Measurements from ENCODE around the gene EDIL3.

EDIL3 gene

DNA sequence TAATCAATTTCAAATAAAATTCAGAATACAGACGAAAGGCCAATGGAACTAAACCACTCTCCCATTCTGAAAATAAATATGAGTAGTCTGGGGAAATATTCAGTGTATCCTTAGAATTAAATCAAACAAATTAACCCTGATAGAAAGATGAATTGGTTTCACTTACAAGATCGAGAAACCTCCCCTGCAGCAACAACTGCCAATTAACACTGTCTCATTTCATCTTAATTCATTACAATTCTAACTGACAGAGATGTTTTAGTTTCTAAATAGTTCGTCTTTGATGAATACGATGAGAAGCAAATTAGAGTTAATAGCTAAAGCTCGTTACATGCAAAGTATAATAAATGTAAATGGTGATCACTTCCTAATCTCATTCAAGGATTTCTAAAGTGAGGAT is 247.1 kb downstream of the EDIL3 start:
- H3K27ac ChIP-seq = no peak overlapping the region
- no peak overlapping the region for H3K9ac ChIP-seq (ENCODE audit: insufficient read length)
- TF ChIP-seq POLR2AphosphoS5 (IDR thresholded peaks at IDR 0.05; ENCODE audit: borderline replicate concordance, low read depth, low read length) (no peak), FOXP2 (optimal IDR thresholded peaks at IDR 0.05; ENCODE audit: control extremely low read depth, extremely low read length, insufficient read depth) (no peak)
- no peaks in the 10 kb centered on the region for H3K36me3 ChIP-seq (ENCODE audit: insufficient read depth, low read length)
- no peaks in the 10 kb centered on the region for H3K9me3 ChIP-seq (ENCODE audit: low read depth, low read length)
- H3K4me3 ChIP-seq = no peak overlapping the region
- DNase-seq (ENCODE audit: low read depth, low spot score) = no peak

DNA sequence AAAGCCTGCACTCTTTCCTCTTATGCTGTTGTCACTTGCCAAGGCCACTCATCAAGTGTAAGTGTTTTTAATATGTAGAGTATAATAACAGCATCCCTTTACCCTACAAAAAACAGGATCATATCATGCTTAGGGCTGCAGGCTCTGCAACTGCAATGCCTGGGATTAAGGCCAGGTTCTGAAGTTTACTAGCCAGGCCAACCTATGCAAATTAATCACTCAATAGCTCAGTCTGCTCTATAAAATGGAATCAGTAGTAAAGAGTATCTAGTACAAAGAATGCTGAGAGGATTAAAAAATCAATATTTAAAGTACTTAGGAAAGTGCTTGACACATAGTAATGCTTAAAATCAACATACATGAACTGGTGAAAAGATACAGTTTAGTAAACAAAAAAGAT is 253.3 kb downstream of the EDIL3 start:
- no peak for DNase-seq (ENCODE audit: low read depth, low spot score)

DNA sequence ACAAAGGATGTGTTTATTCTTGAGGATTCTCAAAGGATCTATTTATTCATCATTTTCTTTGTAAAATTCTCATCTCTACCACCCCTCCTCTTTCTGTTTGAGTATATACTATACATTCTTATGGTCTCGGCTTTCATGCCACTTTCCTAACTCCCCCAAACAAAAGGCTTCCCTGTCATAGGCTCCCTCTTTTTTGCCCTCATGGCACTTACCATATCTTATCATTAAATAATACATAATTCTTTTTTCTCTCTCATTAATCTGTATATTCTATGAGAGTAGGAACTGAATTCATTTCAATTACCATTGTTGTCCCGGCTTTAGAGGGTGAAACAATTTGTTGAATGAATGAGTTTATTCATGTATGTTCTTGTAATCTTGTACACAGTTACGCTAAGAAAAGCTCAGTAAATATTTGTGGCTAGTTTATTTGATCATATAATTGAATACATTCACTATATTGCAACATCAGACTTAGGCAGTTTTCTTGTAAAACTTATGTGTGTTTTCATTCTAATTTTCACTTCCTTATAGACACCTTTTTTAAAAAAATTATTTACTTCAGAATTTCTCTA is 254.6 kb downstream of the EDIL3 start:
- no peaks in the 10 kb centered on the region for H3K36me3 ChIP-seq (ENCODE audit: insufficient read depth, low read length)
- no peak overlapping the region for H3K27ac ChIP-seq
- TF ChIP-seq POLR2AphosphoS5 (IDR thresholded peaks at IDR 0.05; ENCODE audit: borderline replicate concordance, low read depth, low read length) (no peak), EZH2 (IDR thresholded peaks at IDR 0.05) (no peak)
- no peak for DNase-seq (ENCODE audit: low read depth, low spot score)
- H3K4me3 ChIP-seq = no peak overlapping the region
- no peaks in the 10 kb centered on the region for H3K9me3 ChIP-seq (ENCODE audit: low read depth, low read length)
- H3K9ac ChIP-seq (ENCODE audit: insufficient read length) = no peak overlapping the region

More for the DNA sequence above, 253.3 kb downstream of the EDIL3 start:
- no peaks in the 10 kb centered on the region for H3K36me3 ChIP-seq (ENCODE audit: insufficient read depth, low read length)
- no peak overlapping the region for H3K9ac ChIP-seq (ENCODE audit: insufficient read length)
- TF ChIP-seq POLR2AphosphoS5 (IDR thresholded peaks at IDR 0.05; ENCODE audit: borderline replicate concordance, low read depth, low read length) = no peak
- no peak for TF ChIP-seq FOXP2 (optimal IDR thresholded peaks at IDR 0.05; ENCODE audit: control extremely low read depth, extremely low read length, insufficient read depth)
- no peak for TF ChIP-seq EZH2 (IDR thresholded peaks at IDR 0.05)
- H3K9me3 ChIP-seq (ENCODE audit: low read depth, low read length) = no peaks in the 10 kb centered on the region
- no peak overlapping the region for H3K27ac ChIP-seq
- no peak overlapping the region for H3K4me3 ChIP-seq

DNA sequence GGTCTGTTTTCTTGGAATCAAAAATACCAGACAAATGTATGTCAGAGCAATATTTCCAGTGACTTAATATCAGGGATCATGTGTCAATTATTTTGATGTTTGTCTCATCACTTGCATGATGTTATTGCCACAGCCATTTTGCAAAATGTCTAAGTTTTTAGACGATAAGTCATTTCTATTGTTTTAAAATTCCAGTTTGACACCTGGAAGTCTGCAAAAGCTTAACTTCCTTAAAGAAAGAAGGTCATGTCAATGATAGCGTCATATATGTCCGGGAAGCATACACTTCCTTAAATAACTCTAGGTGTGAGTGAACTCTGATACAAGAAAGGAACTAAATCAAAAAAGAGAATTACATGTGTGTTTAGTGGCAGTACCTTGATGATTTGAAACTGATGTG is 259.5 kb downstream of the EDIL3 start:
- Histone ChIP-seq H3K4me3 (no peak overlapping the region), H3K27ac (no peak overlapping the region), H3K36me3 (ENCODE audit: insufficient read depth, low read length) (no peaks in the 10 kb centered on the region), H3K9ac (ENCODE audit: insufficient read length) (no peak overlapping the region), H3K9me3 (ENCODE audit: low read depth, low read length) (no peaks in the 10 kb centered on the region)
- TF ChIP-seq POLR2AphosphoS5 (IDR thresholded peaks at IDR 0.05; ENCODE audit: borderline replicate concordance, low read depth, low read length) = no peak
- no peak for TF ChIP-seq FOXP2 (optimal IDR thresholded peaks at IDR 0.05; ENCODE audit: control extremely low read depth, extremely low read length, insufficient read depth)
- TF ChIP-seq EZH2 (IDR thresholded peaks at IDR 0.05) = no peak
- no peak for DNase-seq (ENCODE audit: low read depth, low spot score)

DNA sequence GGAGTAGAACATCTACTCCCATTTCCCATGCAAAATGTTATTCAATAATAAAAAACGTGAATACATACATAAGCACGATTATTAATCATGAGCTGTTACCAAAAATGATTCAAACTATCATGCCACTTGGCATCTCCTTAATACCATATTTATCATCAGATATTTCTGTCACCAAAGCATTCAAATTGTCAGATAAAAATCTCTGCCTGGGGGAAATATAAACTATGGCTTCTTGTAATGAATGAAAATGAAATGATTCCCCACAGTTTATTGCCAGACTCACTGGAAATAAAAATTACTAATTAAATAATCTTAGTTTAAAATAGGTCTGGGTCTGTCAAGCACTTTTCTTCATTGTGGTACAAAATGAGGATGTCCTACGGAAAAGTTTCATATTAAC is 265.4 kb downstream of the EDIL3 start:
- Histone ChIP-seq H3K4me3 (peak overlapping the region; percentile 58), H3K27ac (peak overlapping the region; percentile 44; the same call in 1 of the 2 replicates), H3K9ac (ENCODE audit: insufficient read length) (no peak overlapping the region), H3K36me3 (ENCODE audit: insufficient read depth, low read length) (no peaks in the 10 kb centered on the region), H3K9me3 (ENCODE audit: low read depth, low read length) (no peaks in the 10 kb centered on the region)
- peak; percentile 78 for DNase-seq (ENCODE audit: low read depth, low spot score)
- no peak for TF ChIP-seq EZH2 (IDR thresholded peaks at IDR 0.05)
- TF ChIP-seq POLR2AphosphoS5 (IDR thresholded peaks at IDR 0.05; ENCODE audit: borderline replicate concordance, low read depth, low read length) = peak; percentile 55; the same call in 1 of the 2 replicates

DNA sequence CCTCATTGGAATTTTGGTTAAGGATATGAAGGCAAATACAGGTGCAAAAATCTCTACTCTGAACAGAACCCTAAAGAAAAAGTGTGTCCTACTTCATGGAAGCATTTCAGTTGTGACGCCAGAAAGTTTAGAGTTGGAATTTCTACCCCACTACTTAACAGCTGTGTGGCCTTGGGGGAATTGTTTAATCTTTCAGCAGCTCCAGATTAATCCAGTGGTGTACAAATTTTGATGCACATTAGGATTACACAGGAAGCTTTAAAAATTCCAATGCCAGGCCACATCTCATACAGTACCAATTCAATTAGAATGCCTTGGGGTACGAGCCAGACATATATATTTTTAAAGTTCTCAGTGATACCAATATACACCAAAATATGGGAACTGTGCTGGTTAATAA is 266.1 kb downstream of the EDIL3 start:
- H3K9me3 ChIP-seq (ENCODE audit: low read depth, low read length) = no peaks in the 10 kb centered on the region
- TF ChIP-seq FOXP2 (optimal IDR thresholded peaks at IDR 0.05; ENCODE audit: control extremely low read depth, extremely low read length, insufficient read depth) (peak; percentile 38), POLR2AphosphoS5 (IDR thresholded peaks at IDR 0.05; ENCODE audit: borderline replicate concordance, low read depth, low read length) (peak; percentile 63; the same call in 1 of the 2 replicates), EZH2 (IDR thresholded peaks at IDR 0.05) (no peak)
- DNase-seq (ENCODE audit: low read depth, low spot score) = peak; percentile 91
- H3K36me3 ChIP-seq (ENCODE audit: insufficient read depth, low read length) = no peaks in the 10 kb centered on the region
- peak overlapping the region; percentile 44; the same call in 1 of the 2 replicates for H3K27ac ChIP-seq
- H3K4me3 ChIP-seq = peak overlapping the region; percentile 58
- no peak overlapping the region for H3K9ac ChIP-seq (ENCODE audit: insufficient read length)

DNA sequence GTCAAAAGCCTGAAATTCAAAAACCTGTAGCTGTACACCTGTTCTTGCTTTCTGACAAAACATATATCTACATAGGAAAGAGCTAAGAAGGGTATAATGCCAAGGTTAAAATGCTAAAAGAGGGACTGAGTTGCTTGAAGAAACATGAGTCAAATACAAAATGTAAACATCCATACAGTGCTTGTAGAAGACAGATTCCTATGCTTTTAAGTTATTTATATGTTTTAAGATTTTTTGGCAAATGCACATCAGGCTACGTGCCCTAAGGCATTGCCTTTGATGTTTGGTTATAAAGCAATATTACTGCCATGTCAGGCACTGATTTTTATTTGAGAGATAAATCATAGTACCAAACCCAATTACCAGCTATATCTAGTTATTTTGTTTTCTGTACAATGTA is 269.0 kb downstream of the EDIL3 start:
- Histone ChIP-seq H3K27ac (no peak overlapping the region), H3K4me3 (no peak overlapping the region), H3K36me3 (ENCODE audit: insufficient read depth, low read length) (no peaks in the 10 kb centered on the region), H3K9me3 (ENCODE audit: low read depth, low read length) (no peaks in the 10 kb centered on the region), H3K9ac (ENCODE audit: insufficient read length) (no peak overlapping the region)
- no peak for DNase-seq (ENCODE audit: low read depth, low spot score)
- TF ChIP-seq FOXP2 (optimal IDR thresholded peaks at IDR 0.05; ENCODE audit: control extremely low read depth, extremely low read length, insufficient read depth) = no peak
- no peak for TF ChIP-seq EZH2 (IDR thresholded peaks at IDR 0.05)
- TF ChIP-seq POLR2AphosphoS5 (IDR thresholded peaks at IDR 0.05; ENCODE audit: borderline replicate concordance, low read depth, low read length) = no peak

DNA sequence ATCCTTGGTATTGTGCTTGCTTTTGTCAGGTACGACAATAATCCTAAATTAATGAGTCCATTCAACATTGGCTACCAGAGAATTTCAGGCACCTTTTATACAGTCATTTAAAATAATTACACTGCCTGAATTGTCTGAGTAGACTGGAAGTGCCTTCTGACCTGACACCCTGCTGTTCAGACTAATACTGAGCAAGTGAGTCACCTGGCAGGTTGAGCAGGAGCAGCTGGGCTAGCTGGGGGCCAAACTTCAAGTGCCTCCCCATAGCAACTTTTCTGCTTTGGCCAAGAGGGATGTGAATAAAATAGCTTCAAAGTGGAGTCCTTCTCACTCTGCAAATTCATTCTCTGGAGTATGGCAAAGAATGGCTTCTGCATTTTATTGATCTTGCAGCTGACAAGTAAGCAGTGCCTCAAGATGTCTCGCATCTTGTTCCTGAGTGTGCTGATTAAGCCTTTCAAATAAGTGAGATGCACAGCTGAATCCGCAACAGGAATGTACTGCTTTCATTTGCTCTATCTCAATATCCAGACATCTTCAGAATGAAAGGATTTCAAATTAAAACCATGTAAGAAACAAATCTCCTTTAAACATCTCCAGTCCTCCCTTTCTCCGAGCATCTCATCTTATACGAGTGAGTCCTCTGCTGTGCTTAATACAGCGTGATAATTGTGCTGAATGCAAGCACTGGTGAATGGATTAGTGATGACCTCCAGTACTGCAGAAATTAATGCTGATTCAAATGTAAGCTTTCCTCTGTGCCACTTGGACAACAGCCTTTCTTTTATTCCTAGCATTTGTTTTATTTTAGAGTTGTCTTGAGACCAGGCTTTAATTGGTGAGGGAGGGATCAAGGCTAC is 271.2 kb downstream of the EDIL3 start:
- TF ChIP-seq POLR2AphosphoS5 (IDR thresholded peaks at IDR 0.05; ENCODE audit: borderline replicate concordance, low read depth, low read length) (no peak), FOXP2 (optimal IDR thresholded peaks at IDR 0.05; ENCODE audit: control extremely low read depth, extremely low read length, insufficient read depth) (no peak), EZH2 (IDR thresholded peaks at IDR 0.05) (no peak)
- DNase-seq (ENCODE audit: low read depth, low spot score) = no peak
- Histone ChIP-seq H3K9ac (ENCODE audit: insufficient read length) (no peak overlapping the region), H3K9me3 (ENCODE audit: low read depth, low read length) (no peaks in the 10 kb centered on the region), H3K4me3 (no peak overlapping the region), H3K36me3 (ENCODE audit: insufficient read depth, low read length) (no peaks in the 10 kb centered on the region), H3K27ac (no peak overlapping the region)
